Measurements from ENCODE around the gene KCNJ8.
"Not testable (repeated sequence)": the region's sequence is repeated elsewhere in the genome, so short reads cannot be mapped to it uniquely, and the experiment has no call there.

The KCNJ8 gene

GRCh38 chr12:21774358-21775132, at the start of gene KCNJ8:
TSS of gene KCNJ8 (minus strand) at chr12:21774706. CDS start at chr12:21773616, 1,090 bp downstream.
- DNase-seq (ENCODE audit: low read depth) = no peak

- no peak for DNase-seq (ENCODE audit: low read depth)
These were observed 49.1 kb upstream of the KCNJ8 start for GRCh38 chr12:21823581-21823980.

DNA sequence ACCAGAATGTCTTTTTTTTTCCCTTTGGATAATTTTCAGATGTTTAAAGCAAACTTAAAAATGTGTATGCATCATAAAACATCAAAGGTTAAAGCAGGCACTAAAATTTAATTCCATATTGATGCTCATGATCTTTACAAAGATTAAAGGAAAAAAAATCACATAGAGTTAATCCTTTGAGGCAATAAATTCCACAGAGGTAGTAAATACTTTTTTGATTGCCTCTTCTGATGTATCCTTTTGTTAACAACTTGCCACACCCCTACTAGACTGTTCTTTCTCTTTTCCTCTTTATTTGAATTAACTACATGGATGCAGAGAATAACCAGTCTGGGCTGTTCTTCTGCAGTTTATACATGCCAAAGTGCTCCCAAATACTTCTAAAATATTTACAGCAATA, 45.2 kb upstream of the KCNJ8 start:
- no peak for DNase-seq (ENCODE audit: low read depth)

DNA sequence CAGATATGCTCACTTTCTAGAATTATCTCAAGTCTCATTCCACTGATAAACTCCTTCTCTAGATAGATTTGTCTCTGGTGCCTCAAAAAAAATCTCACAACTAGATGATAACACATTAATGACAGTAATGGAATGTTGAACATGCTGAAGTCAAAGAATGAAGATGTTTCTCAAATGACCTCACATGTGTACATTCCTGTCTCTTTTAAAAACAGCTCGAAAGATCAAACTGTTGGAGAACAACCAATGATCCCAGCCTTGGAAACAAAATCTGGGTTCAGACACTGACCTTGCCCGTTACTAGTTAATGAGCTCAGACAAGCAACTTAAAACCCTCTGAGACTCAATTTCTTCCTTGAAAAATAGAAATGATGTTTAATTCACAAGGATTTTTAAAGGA, 44.7 kb upstream of the KCNJ8 start:
- DNase-seq (ENCODE audit: low read depth) = no peak

- DNase-seq (ENCODE audit: low read depth) = no peak
These were observed 44.1 kb upstream of the KCNJ8 start for GRCh38 chr12:21818627-21819026.

GRCh38 chr12:21815306-21816062, 41.0 kb upstream of the KCNJ8 start:
- DNase-seq (ENCODE audit: low read depth) = no peak

DNA sequence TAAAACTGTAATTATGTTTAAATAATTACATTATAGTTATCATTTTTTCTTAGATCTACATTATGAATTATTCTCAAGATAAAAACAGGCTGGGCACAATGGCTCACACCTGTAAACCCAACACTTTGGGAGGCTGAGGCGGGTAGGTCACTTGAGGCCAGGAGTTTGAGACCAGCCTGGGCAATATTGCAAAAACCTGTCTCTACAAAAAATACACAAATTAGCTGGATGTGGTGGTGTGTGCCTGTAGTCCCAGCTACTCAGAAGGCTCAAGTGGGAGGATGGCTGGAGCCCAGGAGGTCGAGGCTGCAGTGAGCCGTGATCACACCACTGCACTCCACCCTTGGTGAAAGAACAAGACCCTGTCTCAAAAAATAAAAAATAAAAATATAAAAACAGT, 40.3 kb upstream of the KCNJ8 start:
- no peak for DNase-seq (ENCODE audit: low read depth)

DNA sequence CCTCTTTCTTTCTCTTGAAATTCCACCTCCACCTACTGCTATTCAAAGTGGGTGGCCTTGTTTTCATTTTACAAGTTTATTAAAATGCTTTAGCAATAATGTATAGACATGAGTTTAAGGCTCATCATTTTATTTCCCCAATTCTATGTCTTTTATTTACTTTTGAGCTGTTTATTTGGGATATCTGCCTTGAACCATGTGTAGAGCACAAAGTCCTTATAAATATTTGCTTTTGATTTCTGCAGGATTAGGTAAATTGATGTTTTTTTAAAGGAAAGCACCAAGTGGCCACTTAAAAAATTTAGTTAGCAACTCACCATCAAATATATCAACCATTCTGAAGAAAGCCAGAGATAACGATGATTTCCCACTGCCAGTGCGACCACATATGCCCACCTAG, 39.8 kb upstream of the KCNJ8 start:
- DNase-seq (ENCODE audit: low read depth) = no peak

- no peak for DNase-seq (ENCODE audit: low read depth)
These were observed 39.2 kb upstream of the KCNJ8 start for GRCh38 chr12:21813751-21814150.

DNA sequence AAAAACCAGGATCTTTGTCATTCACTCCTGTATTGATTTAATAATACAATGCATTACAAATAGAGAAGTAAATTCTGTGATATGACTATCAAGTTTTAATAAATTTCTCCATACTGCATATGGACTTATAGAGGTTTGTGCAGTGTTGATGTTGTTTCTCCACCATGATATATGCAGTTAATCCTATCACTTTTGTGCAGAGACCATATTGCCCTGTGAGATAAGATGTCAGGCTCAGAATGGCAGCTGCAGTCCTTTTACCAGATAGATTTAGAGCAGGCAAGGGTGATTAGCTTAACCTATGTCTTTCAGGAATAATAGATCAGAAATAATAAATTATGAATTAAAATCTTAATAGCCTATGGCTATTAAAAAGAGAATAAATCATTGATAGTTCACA, 38.6 kb upstream of the KCNJ8 start:
- no peak for DNase-seq (ENCODE audit: low read depth)

- DNase-seq (ENCODE audit: low read depth) = not testable (repeated sequence)
These were observed 37.8 kb upstream of the KCNJ8 start for GRCh38 chr12:21812340-21812739.

GRCh38 chr12:21809100-21809499, 34.6 kb upstream of the KCNJ8 start:
- DNase-seq (ENCODE audit: low read depth) = no peak

- DNase-seq (ENCODE audit: low read depth) = no peak
These were observed 31.7 kb upstream of the KCNJ8 start for GRCh38 chr12:21806255-21806654.

DNA sequence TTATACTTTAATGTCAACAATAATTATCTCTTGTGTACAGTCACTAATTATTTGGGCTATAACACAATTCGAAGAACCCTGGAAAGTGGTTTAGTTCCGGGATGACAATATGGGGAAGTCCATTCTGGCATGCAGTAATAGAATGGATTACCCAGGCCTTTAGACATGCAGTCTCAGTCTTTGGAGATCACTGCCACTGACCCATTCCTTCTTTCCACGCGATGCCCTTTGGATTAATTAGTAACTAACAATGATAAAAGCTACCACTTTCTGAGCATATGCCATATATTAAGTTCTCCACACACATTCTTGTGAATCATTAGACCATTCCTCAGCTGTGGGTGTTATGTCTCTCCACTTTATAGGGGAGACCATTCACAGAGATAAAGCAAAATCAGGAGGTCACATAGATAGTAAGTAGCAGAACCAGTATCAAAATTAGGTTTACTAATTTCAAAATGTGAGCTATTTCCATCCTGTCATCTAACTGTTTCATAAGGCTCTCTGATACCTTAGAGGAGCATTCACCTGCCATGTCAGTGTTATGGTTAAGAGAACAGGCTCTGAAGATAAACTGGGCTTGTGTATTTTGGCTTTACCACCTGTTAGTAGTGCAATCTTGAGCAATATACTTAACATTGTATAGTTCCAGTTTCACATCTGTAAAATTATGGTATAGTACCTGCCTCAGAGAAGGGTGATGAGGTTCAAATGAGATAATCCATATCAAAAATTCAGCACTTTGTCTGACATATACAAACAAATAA, 27.2 kb upstream of the KCNJ8 start:
- no peak for DNase-seq (ENCODE audit: low read depth)

DNA sequence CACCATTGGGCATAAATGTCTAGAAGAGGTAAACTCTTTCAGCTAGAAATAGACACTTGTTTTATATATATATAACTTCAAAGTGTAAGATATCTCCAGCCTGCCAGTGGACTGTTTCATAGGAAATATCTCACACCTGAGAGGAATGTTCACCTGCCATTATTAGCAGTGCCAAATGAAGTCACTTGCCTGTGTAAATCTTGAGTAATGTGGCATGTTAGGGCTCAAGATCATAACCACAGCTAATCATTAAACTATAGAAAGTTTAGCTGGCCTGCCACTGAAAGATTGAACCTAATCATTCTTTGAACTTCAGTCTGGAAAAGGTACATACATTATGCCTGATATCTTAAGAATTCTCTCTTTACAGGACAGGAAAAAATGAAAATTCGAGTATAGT, 25.5 kb upstream of the KCNJ8 start:
- no peak for DNase-seq (ENCODE audit: low read depth)

- no peak for DNase-seq (ENCODE audit: low read depth)
These were observed 23.0 kb upstream of the KCNJ8 start for GRCh38 chr12:21797539-21797938.

GRCh38 chr12:21795648-21796328, 21.3 kb upstream of the KCNJ8 start:
- no peak for DNase-seq (ENCODE audit: low read depth)

GRCh38 chr12:21794807-21795595, 20.5 kb upstream of the KCNJ8 start:
- not testable (repeated sequence) for DNase-seq (ENCODE audit: low read depth)

GRCh38 chr12:21789687-21790086, 15.2 kb upstream of the KCNJ8 start:
- DNase-seq (ENCODE audit: low read depth) = not testable (repeated sequence)

DNA sequence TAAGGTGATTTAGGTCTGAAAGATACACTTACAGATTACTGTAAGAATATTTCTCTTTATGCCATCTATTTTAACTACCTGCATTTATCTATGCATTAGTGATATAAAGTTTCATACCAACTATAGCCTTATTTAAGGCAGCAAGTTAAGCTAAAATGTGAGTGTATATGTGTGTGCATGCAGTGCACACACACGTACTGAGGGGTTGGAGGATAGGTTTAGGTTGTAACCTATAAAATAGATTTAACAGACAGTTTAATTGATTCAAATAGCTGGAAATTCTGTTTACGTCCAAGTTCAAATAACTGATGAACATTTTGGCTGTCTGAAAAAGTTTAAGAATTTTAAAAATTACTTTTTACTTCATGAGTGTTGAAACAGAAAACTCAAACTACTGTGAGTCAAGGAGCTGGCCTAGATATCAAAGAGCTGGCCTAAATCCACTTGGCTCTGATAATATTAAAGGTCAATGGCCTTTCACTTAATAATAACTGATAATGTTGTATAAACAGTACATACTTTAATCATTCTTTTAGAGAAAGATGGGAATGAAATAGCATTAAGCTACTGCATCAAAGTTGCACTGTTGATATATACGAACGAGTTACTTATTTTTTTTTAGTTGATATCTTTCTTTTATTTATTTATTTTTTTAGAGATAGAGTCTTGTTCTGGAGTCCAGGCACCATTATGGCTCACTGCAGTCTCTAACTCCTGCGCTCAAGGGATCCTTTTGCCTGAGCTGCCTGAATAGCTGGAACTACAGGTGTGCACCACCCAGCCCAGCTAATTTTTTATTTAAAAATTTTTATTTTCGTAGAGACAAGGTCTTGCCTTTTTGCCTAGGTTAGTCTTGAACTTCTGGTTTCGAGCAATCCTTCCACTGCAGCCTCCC, 13.8 kb upstream of the KCNJ8 start:
- DNase-seq (ENCODE audit: low read depth) = no peak

Measured in stimulated activated CD8-positive, alpha-beta memory T cell treated with anti-CD3 and anti-CD28 coated beads, Interleukin-12 subunit alpha, Interleukin-12 subunit beta, amount 100 ng/mL, for 4 hours (primary cell).